ENCODE measurements around the gene LHPP.
A peak's percentile ranks its signal among the peaks of the same experiment; 100 is the strongest.

The LHPP gene

DNA sequence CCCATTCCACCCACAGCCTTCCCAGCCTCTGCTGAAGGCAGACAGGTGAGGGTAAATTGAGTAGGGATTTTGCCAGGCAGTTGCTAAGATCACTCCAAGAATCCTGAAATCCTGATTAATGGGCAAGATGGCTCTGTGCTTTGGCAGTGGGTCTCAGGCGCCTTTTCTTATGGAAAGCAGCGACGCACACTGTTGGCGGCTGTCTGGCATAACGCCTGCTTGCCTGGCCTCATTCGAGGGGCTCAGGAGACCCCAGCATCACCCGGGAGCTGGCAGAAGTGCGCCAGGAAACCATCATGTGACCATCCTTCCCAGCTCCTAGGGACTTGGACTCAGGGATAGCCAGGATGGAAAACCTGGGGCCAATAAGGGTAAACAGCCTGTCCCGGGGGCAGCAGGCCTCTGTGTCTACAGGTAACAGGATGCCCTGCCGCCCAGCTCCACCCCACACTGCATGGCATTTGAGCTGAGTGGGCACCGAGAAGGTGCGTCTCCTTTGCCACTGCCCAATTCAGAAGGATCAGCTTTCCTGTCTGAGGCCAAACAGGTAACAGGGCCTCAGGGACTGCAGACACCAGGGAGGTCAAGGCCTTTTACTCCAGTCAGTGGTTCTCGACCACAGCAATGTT lies 184.0 kb downstream of the LHPP start:
- no peak for DNase-seq (ENCODE audit: low read depth)
- TF ChIP-seq, protein P1, sequence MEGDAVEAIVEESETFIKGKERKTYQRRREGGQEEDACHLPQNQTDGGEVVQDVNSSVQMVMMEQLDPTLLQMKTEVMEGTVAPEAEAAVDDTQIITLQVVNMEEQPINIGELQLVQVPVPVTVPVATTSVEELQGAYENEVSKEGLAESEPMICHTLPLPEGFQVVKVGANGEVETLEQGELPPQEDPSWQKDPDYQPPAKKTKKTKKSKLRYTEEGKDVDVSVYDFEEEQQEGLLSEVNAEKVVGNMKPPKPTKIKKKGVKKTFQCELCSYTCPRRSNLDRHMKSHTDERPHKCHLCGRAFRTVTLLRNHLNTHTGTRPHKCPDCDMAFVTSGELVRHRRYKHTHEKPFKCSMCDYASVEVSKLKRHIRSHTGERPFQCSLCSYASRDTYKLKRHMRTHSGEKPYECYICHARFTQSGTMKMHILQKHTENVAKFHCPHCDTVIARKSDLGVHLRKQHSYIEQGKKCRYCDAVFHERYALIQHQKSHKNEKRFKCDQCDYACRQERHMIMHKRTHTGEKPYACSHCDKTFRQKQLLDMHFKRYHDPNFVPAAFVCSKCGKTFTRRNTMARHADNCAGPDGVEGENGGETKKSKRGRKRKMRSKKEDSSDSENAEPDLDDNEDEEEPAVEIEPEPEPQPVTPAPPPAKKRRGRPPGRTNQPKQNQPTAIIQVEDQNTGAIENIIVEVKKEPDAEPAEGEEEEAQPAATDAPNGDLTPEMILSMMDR (conservative IDR thresholded peaks at IDR 0.05; ENCODE audit: low read depth, low read length): no peak
- no peak overlapping the region for H3K4me3 ChIP-seq (ENCODE audit: low read depth, low read length)

DNA sequence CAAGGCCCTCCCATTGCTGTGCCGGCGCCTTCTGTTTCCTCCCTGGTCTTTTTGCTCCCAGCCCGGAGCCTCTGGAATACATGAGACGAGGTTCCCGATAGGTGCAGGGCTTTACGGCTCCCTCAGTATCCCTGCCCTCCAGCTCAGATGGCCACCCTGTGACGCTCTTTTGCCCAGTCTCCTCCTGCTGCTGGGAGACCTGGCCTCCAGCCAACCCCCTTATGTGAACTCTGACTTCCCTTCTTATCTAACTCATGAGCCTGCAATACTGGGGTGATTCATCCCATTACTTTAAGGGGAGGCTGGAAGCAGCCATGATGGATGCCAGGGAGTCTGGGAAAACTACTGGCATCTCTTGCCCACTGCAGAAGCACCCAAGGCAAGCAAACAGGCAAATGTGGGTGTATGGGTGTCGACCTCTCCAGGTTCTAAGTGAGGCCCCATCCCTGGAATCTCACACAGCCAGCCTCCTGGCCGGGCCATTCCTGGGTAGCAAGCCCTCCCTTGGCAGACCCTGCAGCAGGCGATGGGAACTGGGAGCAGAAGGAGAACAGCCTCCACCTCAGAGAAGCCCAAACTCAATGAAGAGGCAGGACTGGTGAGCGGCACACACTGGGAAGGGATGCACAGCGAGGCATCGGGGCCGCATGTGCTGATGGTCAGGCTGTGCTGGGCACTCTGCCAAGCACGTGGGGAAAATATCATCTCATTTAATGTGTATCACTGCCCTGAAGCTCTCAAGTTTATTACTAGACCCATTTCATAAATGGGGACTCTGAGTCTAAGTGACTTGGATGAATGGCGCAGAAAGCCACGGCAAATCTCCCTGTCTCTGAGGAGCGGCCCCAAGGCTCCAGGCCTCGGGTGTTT lies 185.1 kb downstream of the LHPP start:
- TF ChIP-seq, protein P1 (conservative IDR thresholded peaks at IDR 0.05; ENCODE audit: low read depth, low read length): no peak
- no peak overlapping the region for H3K4me3 ChIP-seq (ENCODE audit: low read depth, low read length)
- DNase-seq (ENCODE audit: low read depth): peak; percentile 81

DNA sequence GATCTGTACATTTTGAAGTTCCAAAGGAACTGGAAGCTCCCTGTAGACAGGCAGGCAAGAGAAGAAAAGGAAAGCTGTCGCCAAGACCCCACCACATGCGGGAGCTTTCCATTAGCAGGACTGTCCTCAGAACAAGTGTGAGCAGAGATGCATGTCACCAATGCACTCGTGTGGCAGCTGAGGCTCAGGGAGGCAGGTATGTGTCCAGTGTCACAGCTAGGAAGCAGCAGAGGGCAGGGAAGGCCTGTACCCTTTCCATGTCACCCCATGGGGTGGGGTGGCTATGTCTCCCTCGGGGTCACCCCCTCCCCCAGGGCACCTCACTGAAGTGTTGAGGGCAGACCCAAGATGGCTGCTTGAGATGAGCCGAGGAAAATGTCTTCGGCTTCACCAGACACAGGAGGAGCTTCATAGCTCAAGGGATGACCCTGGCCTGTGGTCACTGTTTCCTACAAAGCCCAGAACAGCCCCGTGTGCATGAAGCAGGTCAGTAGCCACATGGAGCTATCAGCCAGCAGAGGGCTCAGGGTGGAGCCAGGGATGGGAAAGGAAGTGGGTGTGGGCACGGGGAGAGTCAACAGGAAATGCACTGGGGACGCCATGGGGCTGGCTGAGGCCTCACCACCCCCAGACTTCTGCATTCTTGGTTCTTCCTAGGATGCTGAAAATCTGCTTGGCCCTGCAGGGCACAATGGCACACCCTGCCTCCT lies 186.0 kb downstream of the LHPP start:
- TF ChIP-seq, protein P1 (conservative IDR thresholded peaks at IDR 0.05; ENCODE audit: low read depth, low read length): peak; percentile 50
- H3K4me3 ChIP-seq (ENCODE audit: low read depth, low read length): no peak overlapping the region
- peak; percentile 58 for DNase-seq (ENCODE audit: low read depth)

DNA sequence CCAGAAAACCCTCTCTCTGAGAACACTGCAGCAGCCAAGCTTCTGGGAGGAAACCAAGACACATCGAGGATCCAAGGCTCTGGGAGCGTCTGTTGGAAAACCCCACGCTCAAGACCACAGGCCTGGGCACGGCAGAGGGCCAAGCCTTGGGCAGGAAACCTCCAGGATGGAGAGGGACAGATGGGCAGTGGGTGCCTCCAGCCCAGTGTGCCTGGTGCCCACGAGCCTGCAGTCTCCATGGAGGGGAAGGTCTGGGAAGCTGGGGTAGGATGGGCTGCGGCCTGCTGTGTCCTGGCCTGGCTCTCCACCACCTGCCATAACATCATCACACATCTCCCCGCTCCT lies 186.5 kb downstream of the LHPP start:
- TF ChIP-seq, protein P1 (conservative IDR thresholded peaks at IDR 0.05; ENCODE audit: low read depth, low read length): no peak
- DNase-seq (ENCODE audit: low read depth): no peak
- H3K4me3 ChIP-seq (ENCODE audit: low read depth, low read length): no peak overlapping the region

DNA sequence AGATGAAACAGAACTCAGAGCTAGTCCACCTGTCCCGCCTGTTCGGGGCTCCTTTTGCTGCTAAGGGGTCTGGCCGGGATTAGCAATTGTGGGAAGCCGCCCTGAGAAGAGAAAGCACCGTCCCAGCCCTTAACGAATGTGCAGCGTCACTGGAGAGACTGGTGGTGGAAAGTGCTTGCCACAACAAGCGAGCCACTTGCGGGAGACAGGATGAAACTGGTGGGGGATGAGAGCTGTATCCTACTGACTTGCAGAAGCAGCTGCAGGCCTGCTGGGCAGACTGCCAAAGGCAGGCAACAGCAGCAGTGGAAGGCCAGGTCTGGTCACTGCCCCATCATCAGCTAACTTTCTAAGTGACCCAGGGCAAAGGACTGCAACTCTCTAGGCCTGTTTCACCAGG lies 187.1 kb downstream of the LHPP start:
- DNase-seq (ENCODE audit: low read depth): peak; percentile 94
- H3K4me3 ChIP-seq (ENCODE audit: low read depth, low read length): no peak overlapping the region
- TF ChIP-seq, protein P1 (conservative IDR thresholded peaks at IDR 0.05; ENCODE audit: low read depth, low read length): no peak

DNA sequence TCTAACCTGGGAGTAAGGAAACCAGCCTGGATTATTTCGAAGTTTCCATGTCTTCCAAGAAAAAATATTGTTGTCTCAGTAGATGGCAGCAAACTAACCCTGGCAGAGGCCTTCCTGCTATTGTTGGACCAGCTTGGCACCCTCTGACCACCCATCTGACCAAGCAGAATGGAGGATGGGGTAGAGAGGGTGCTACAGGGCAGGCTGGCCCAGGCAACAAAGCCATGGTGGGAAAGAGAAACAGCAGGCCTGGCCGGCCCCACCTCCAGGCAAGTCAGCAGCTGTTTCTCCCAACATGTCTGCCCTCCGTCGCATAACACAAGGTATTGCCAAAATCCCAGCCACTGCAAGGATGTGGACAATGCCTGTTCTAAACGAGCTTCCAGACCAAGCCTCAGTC lies 187.6 kb downstream of the LHPP start:
- no peak overlapping the region for H3K4me3 ChIP-seq (ENCODE audit: low read depth, low read length)
- TF ChIP-seq, protein P1 (conservative IDR thresholded peaks at IDR 0.05; ENCODE audit: low read depth, low read length): no peak
- DNase-seq (ENCODE audit: low read depth): peak; percentile 51
